B cell (primary cell): ENCODE results near the gene ARHGAP15. TPM values are rescaled to one million over a fixed set of nuclear protein-coding genes. Genes with fewer than 3 reads are reported as not detected.

Source experiments
- ATAC-seq: fragments of 200-7000 bp; cut with Tn5 transposase; one replicate; pipeline ENCODE4 v1.10.0; 2021; ENCODE audit warnings: low read depth, mild to moderate bottlenecking, moderate number of reproducible peaks, moderate library complexity
- CTCF ChIA-PET: fragments of 350-600 bp; sonication (Branson Sonifier 250); formaldehyde crosslinking; loops from one replicate; lab custom pipeline; 2021; ENCODE audit warnings: antibody characterized with exemption, inconsistent platforms; lab: Charles Lee
- POLR2A ChIA-PET: fragments of 350-600 bp; sonication (Branson Sonifier 250); formaldehyde crosslinking; loops from one replicate; lab custom pipeline; 2021; ENCODE audit warnings: antibody characterized with exemption; lab: Charles Lee
- DNase-seq: peaks from one replicate; pipeline ENCODE4 v3.0.0; 2013
- H2AFZ ChIP-seq: 2 replicates; pipeline ENCODE4 v1.6.1; 2012; ENCODE audit warnings: mild to moderate bottlenecking, low read depth, low read length; ENCODE audit not compliant: insufficient read depth, poor library complexity, severe bottlenecking
- H3K27ac ChIP-seq, 2 donors: 1 replicate in 1 of 2; 2 replicates in 1 of 2; pipeline ENCODE4 v1.5.1; 2012 to 2013; ENCODE audit warnings: low read length in 2 of 2, mild to moderate bottlenecking in 2 of 2, moderate library complexity in 1 of 2
- H3K27me3 ChIP-seq, 4 experiments: fragments of 200-600 bp in 1 of 4; sonication (generic) in 1 of 4; replicated peaks in 1 of 4; 1 replicate in 2 of 4; 2 replicates in 2 of 4; pipeline versions ENCODE4 v1.6.1 to v1.7.0; 2013 to 2016; ENCODE audit warnings: low read length in 3 of 4, mild to moderate bottlenecking in 2 of 4, mixed read lengths in 1 of 4, moderate library complexity in 1 of 4; ENCODE audit not compliant: insufficient read depth in 4 of 4, control insufficient read depth in 3 of 4; ENCODE audit errors: control extremely low read depth in 1 of 4
- H3K36me3 ChIP-seq, 2 experiments: replicated peaks in 1 of 2; 1 replicate in 1 of 2; 2 replicates in 1 of 2; pipeline versions ENCODE4 v1.6.1 to v1.7.1; 2013; ENCODE audit warnings: low read length in 1 of 2; ENCODE audit not compliant: insufficient read depth in 2 of 2, control insufficient read depth in 1 of 2; ENCODE audit errors: control extremely low read depth in 1 of 2, extremely low read depth in 1 of 2
- H3K4me1 ChIP-seq, 2 donors: fragments of 200-600 bp in 1 of 2; sonication (generic) in 1 of 2; 1 replicate in 1 of 2; 2 replicates in 1 of 2; pipeline versions ENCODE4 v1.5.1 to v1.6.1; 2013 to 2017; ENCODE audit warnings: low read length in 2 of 2; ENCODE audit not compliant: control insufficient read depth in 2 of 2, insufficient read depth in 2 of 2
- H3K4me2 ChIP-seq: replicated peaks from 2 replicates; pipeline ENCODE3; 2012; ENCODE audit warnings: mild to moderate bottlenecking, low read depth, low read length; ENCODE audit not compliant: poor library complexity, severe bottlenecking
- H3K4me3 ChIP-seq, 5 experiments: fragments of 200-600 bp in 1 of 5; sonication (generic) in 1 of 5; 1 replicate in 3 of 5; 2 replicates in 2 of 5; pipeline versions ENCODE4 v1.5.1 to v1.7.0; 2011 to 2016; ENCODE audit warnings: low read length in 4 of 5, mild to moderate bottlenecking in 4 of 5, low read depth in 2 of 5, control low read depth in 1 of 5, moderate library complexity in 1 of 5; ENCODE audit not compliant: insufficient read depth in 1 of 5; ENCODE audit errors: control extremely low read depth in 1 of 5, extremely low read depth in 1 of 5
- H3K79me2 ChIP-seq: fragments of 200-600 bp; sonication (generic); one replicate; pipeline ENCODE4 v1.6.0; 2016; ENCODE audit warnings: low read length; ENCODE audit not compliant: control insufficient read depth, insufficient read depth
- H3K9ac ChIP-seq: fragments of 200-600 bp; sonication (generic); 2 replicates; pipeline ENCODE4 v1.6.1; 2017; ENCODE audit warnings: mild to moderate bottlenecking, low read length, moderate library complexity
- H3K9me3 ChIP-seq, 3 donors: one replicate each; pipeline versions ENCODE4 v1.6.1 to v1.7.1; 2013; ENCODE audit warnings: low read length in 2 of 3; ENCODE audit not compliant: control insufficient read depth in 2 of 3, insufficient read depth in 1 of 3; ENCODE audit errors: control extremely low read depth in 1 of 3
- H4K20me1 ChIP-seq: 2 replicates; pipeline ENCODE4 v1.6.0; 2012; ENCODE audit warnings: mild to moderate bottlenecking, low read length; ENCODE audit not compliant: insufficient read depth, control insufficient read depth, poor library complexity, severe bottlenecking
- H3K27ac Mint-ChIP-seq: one replicate; pipeline ENCODE4 v1.8.0; 2021; ENCODE audit warnings: mixed read lengths
- H3K27me3 Mint-ChIP-seq: one replicate; pipeline ENCODE4 v1.8.0; 2021; ENCODE audit warnings: mixed read lengths
- H3K4me1 Mint-ChIP-seq: one replicate; pipeline ENCODE4 v1.8.0; 2021; ENCODE audit warnings: mixed read lengths
- H3K4me3 Mint-ChIP-seq: one replicate; pipeline ENCODE4 v1.8.0; 2021; ENCODE audit warnings: mixed read lengths
- H3K9me3 Mint-ChIP-seq: one replicate; pipeline ENCODE4 v1.8.0; 2022; ENCODE audit warnings: mixed read lengths; ENCODE audit not compliant: insufficient read depth
- CTCF ChIP-seq: fragments of 200-600 bp; IDR thresholded peaks from one replicate; pipeline ENCODE4 v1.8.0; 2022; ENCODE audit warnings: antibody characterized with exemption, mild to moderate bottlenecking
- EZH2 ChIP-seq: IDR thresholded peaks from 2 replicates; pipeline ENCODE4 v1.6.1; 2012; ENCODE audit warnings: borderline replicate concordance, low read depth, mild to moderate bottlenecking, moderate library complexity, low read length; ENCODE audit not compliant: insufficient read depth, poor library complexity, severe bottlenecking
- WGBS: methylation state at CpG from one replicate; pipeline ENCODE4 v1.1.5; 2013; ENCODE audit warnings: missing lambda C conversion rate; ENCODE audit not compliant: insufficient coverage; 5-methylcytosine and 5-hydroxymethylcytosine counted together
- intact Hi-C: fragments of 100-400 bp; cut with micrococcal nuclease; formaldehyde crosslinking; loops from one replicate; pipeline ENCODE4 v1.10.0; 2022
- polyA plus RNA-seq: library from polyadenylated mRNA; depleted of rRNA; stranded (reverse); fragments of >200 nt; gene quantifications from 2 replicates; pipeline ENCODE4 v1.2.3, GENCODE V29; 2012
- total RNA-seq, 2 donors: library from RNA; stranded (reverse); fragments of 120-200 nt in 1 of 2; gene quantifications; 1 replicate in 1 of 2; 2 replicates in 1 of 2; pipeline versions ENCODE4 v1.2.3 to v1.2.4, GENCODE V29; 2013 to 2022

ARHGAP15 gene
- total and polyA plus RNA-seq, 2 donors (not counting 1 experiment from before 2014, with no cell fraction given): 58.6 to 187 TPM

DNA sequence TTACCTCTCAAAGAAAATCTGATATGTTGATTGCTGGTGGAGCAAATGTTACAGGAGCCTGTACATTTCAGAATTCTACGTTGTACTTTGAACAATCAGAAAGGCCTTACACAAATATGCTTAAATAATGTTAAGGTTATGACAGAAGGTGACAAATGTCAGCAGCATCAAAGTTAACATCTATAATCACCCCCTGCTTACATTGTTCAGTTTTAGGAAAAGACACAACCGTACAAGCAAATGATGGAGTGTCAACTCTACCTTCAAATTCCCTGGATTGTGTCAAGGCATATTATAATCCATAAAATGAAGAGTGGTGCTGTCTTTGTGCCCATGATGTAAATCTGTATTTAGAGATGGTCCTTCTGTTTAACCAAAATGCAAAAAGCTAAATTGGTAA, 465.5 kb downstream of the ARHGAP15 start:
- WGBS: no CpG with 5 or more reads among the region's 2 CpGs
- CTCF ChIA-PET: no interaction called here

GRCh38 chr2:143600116-143600515, 470.9 kb downstream of the ARHGAP15 start:
- Histone ChIP-seq H3K79me2 (no peaks in the 10 kb centered on the region), H3K9ac (no peak overlapping the region), H2AFZ (no peak overlapping the region), H3K36me3 (peaks cover 6 to 12% of the 10 kb centered on the region in 2 experiments), H3K27ac (no peak overlapping the region), H4K20me1 (no peaks in the 10 kb centered on the region), H3K27me3 (no peaks in the 10 kb centered on the region), H3K9me3 (no peaks in the 10 kb centered on the region), H3K4me2 (no peak overlapping the region), H3K4me3 (no peak overlapping the region), H3K4me1 (no peaks in the 10 kb centered on the region)
- TF ChIP-seq CTCF (no peak), EZH2 (no peak)
- H3K27ac Mint-ChIP-seq: no peak overlapping the region
- H3K4me3 Mint-ChIP-seq: no peak overlapping the region
- H3K9me3 Mint-ChIP-seq: no peaks in the 10 kb centered on the region
- CTCF ChIA-PET: no interaction called here
- no CpG with 5 or more reads among the region's 2 CpGs for WGBS
- no peaks in the 10 kb centered on the region for H3K27me3 Mint-ChIP-seq
- POLR2A ChIA-PET: no interaction called here
- DNase-seq (no peak), ATAC-seq (no peak)
- intact Hi-C loops: no loop called here
- peaks cover 2% of the 10 kb centered on the region for H3K4me1 Mint-ChIP-seq

More for the DNA sequence above, 465.5 kb downstream of the ARHGAP15 start:
- Histone ChIP-seq H3K9ac (no peak overlapping the region), H3K27ac (no peak overlapping the region), H3K4me2 (no peak overlapping the region), H3K79me2 (no peaks in the 10 kb centered on the region), H3K36me3 (peaks cover 11 to 12% of the 10 kb centered on the region in 2 experiments), H2AFZ (no peak overlapping the region), H3K4me3 (no peak overlapping the region), H4K20me1 (no peaks in the 10 kb centered on the region), H3K9me3 (no peaks in the 10 kb centered on the region), H3K27me3 (no peaks in the 10 kb centered on the region), H3K4me1 (no peaks in the 10 kb centered on the region)
- POLR2A ChIA-PET: no interaction called here
- Mint-ChIP-seq H3K4me3 (no peak overlapping the region), H3K9me3 (no peaks in the 10 kb centered on the region), H3K27me3 (no peaks in the 10 kb centered on the region), H3K4me1 (no peaks in the 10 kb centered on the region), H3K27ac (no peak overlapping the region)
- no peak for DNase-seq
- intact Hi-C loops: no loop called here
- no peak for ATAC-seq
- no peak for TF ChIP-seq CTCF
- TF ChIP-seq EZH2: no peak
